Smooth muscle cell (in vitro differentiated cells): ENCODE results near the gene PPIP5K1. TPM values are rescaled to one million over a fixed set of nuclear protein-coding genes. Genes with fewer than 3 reads are reported as not detected.

Source experiments
- DNase-seq: peaks from one replicate; lab custom pipeline; 2025; ENCODE audit not compliant: unreplicated experiment; lab: John Stamatoyannopoulos, UW
- H2AFZ ChIP-seq: fragments of 200-600 bp; sonication (generic); 2 replicates; pipeline ENCODE4 v1.6.0; 2016; ENCODE audit warnings: antibody characterized with exemption, low read depth, mild to moderate bottlenecking
- H3F3A ChIP-seq: fragments of 200-600 bp; sonication (generic); 2 replicates; pipeline ENCODE4 v1.6.0; 2017; ENCODE audit warnings: antibody characterized with exemption, low read depth
- H3K27ac ChIP-seq: fragments of 200-600 bp; sonication (generic); 2 replicates; pipeline ENCODE4 v1.5.1; 2016; ENCODE audit warnings: low read depth, mild to moderate bottlenecking
- H3K27me3 ChIP-seq: fragments of 200-600 bp; sonication (generic); 2 replicates; pipeline ENCODE4 v1.6.1; 2016; ENCODE audit warnings: low read depth, mild to moderate bottlenecking
- H3K36me3 ChIP-seq: fragments of 200-600 bp; sonication (generic); 2 replicates; pipeline ENCODE4 v1.5.1; 2016; ENCODE audit warnings: low read depth
- H3K4me1 ChIP-seq: fragments of 200-600 bp; sonication (generic); 2 replicates; pipeline ENCODE4 v1.5.1; 2016; ENCODE audit warnings: low read depth
- H3K4me2 ChIP-seq: fragments of 200-600 bp; sonication (generic); 2 replicates; pipeline ENCODE4 v1.6.0; 2016; ENCODE audit warnings: mild to moderate bottlenecking
- H3K4me3 ChIP-seq: fragments of 200-600 bp; sonication (generic); 2 replicates; pipeline ENCODE4 v1.5.1; 2016; ENCODE audit warnings: mild to moderate bottlenecking
- H3K79me2 ChIP-seq: fragments of 200-600 bp; sonication (generic); 2 replicates; pipeline ENCODE4 v1.6.0; 2016; ENCODE audit warnings: low read depth, mild to moderate bottlenecking
- H3K9ac ChIP-seq: fragments of 200-600 bp; sonication (generic); 2 replicates; pipeline ENCODE4 v1.6.0; 2016; ENCODE audit warnings: low read depth
- H3K9me3 ChIP-seq: fragments of 200-600 bp; sonication (generic); replicated peaks from 2 replicates; pipeline ENCODE4 v1.5.1; 2016; ENCODE audit warnings: low read depth
- H4K20me1 ChIP-seq: fragments of 200-600 bp; sonication (generic); 2 replicates; pipeline ENCODE4 v1.6.0; 2016; ENCODE audit warnings: low read depth
- CTCF ChIP-seq: fragments of 200-600 bp; sonication (generic); IDR thresholded peaks from 2 replicates; pipeline ENCODE4 v1.5.1; 2017; ENCODE audit warnings: borderline replicate concordance, mild to moderate bottlenecking, antibody characterized with exemption; ENCODE audit not compliant: insufficient read depth, poor library complexity, severe bottlenecking
- WGBS: methylation state at CpG from one replicate; pipeline ENCODE4 v1.1.7; 2016; ENCODE audit warnings: low lambda C conversion rate; 5-methylcytosine and 5-hydroxymethylcytosine counted together
- polyA plus RNA-seq: library from polyadenylated mRNA; unstranded; fragments of >200 nt; fragmentation: Nextera tagmentation; extraction: Ambion mirVana; gene quantifications from 2 replicates; pipeline ENCODE4 v1.2.1, GENCODE V29; 2016
- small RNA-seq: library from RNA; depleted of rRNA; stranded (forward); fragments of <200 nt; gene quantifications from one replicate; pipeline ENCODE3, GENCODE V24; 2014
- total RNA-seq: library from RNA; depleted of rRNA; stranded (reverse); fragments of >200 nt; gene quantifications from 2 replicates; pipeline ENCODE4 v1.2.3, GENCODE V29; 2014

PPIP5K1 gene
- total and polyA plus RNA-seq, 2 experiments from 2014 or later = 4.8 to 14.5 TPM

- Histone ChIP-seq H3K4me2 (no peak overlapping the region), H3K36me3 (no peaks in the 10 kb centered on the region)
Measured at GRCh38 chr15:43487271-43487895, 102.6 kb downstream of the PPIP5K1 start.

GRCh38 chr15:43484455-43484854 is 105.6 kb downstream of the PPIP5K1 start:
- WGBS = 85% methylated on average over 2 of the region's 2 CpGs
- no peak overlapping the region for H3K4me3 ChIP-seq
- H3K9ac ChIP-seq = no peak overlapping the region
- no peak overlapping the region for H3K4me2 ChIP-seq
- H3K4me1 ChIP-seq = no peaks in the 10 kb centered on the region
- H3K27ac ChIP-seq = peak overlapping the region; percentile 24
- peaks cover 10% of the 10 kb centered on the region for H3K36me3 ChIP-seq
- H3K9me3 ChIP-seq = no peaks in the 10 kb centered on the region
- H2AFZ ChIP-seq = no peak overlapping the region
- no peak for DNase-seq
- no peaks in the 10 kb centered on the region for H3K27me3 ChIP-seq
- no peak for TF ChIP-seq CTCF
- peaks cover 57% of the 10 kb centered on the region for H3K79me2 ChIP-seq
- H4K20me1 ChIP-seq = peaks cover 95% of the 10 kb centered on the region
- H3F3A ChIP-seq = no peaks in the 10 kb centered on the region

More at GRCh38 chr15:43487271-43487895, 102.6 kb downstream of the PPIP5K1 start:
- H3K27ac ChIP-seq = no peak overlapping the region
- no peaks in the 10 kb centered on the region for H3K27me3 ChIP-seq
- no peaks in the 10 kb centered on the region for H3K9me3 ChIP-seq
- whole genome bisulfite sequencing = 96% methylated on average over 6 of the region's 6 CpGs
- peaks cover 69% of the 10 kb centered on the region for H3K79me2 ChIP-seq
- H4K20me1 ChIP-seq = peaks cover 74% of the 10 kb centered on the region
- no peak overlapping the region for H3K9ac ChIP-seq
- H2AFZ ChIP-seq = no peak overlapping the region
- no peak overlapping the region for H3K4me3 ChIP-seq
- no peaks in the 10 kb centered on the region for H3F3A ChIP-seq
- no peak for TF ChIP-seq CTCF
- no peak for DNase-seq
- no peaks in the 10 kb centered on the region for H3K4me1 ChIP-seq

Small RNA genes lying within 50 kb of the gene (small RNA-seq; reads per million reads assigned to genes)
- gene RNU6-554P (not detected), gene RNU6-610P (not detected)

Other genes starting within 250 kb of the PPIP5K1 start
- 10.9 and 20.9 TPM in 2 replicates for gene ZSCAN29, start 219.2 kb downstream of the PPIP5K1 start, total RNA-seq
- gene ZSCAN29, start 219.2 kb downstream of the PPIP5K1 start, polyA plus RNA-seq = 6.3 and 11.6 TPM in 2 replicates
- 5.9 and 11.4 TPM in 2 replicates for gene TUBGCP4, start 219.1 kb downstream of the PPIP5K1 start, total RNA-seq
- gene TUBGCP4, start 219.1 kb downstream of the PPIP5K1 start, polyA plus RNA-seq = 9.0 and 10.2 TPM in 2 replicates
- gene TP53BP1, start 97.1 kb downstream of the PPIP5K1 start, total RNA-seq = 41.5 and 52.0 TPM in 2 replicates
- 19.9 and 24.1 TPM in 2 replicates for gene TP53BP1, start 97.1 kb downstream of the PPIP5K1 start, polyA plus RNA-seq
- 25.9 and 27.1 TPM in 2 replicates for gene MAP1A, start 72.6 kb downstream of the PPIP5K1 start, total RNA-seq
- gene MAP1A, start 72.6 kb downstream of the PPIP5K1 start, polyA plus RNA-seq = 14.6 and 15.7 TPM in 2 replicates
- 0.27 and 7.2 TPM in 2 replicates for gene CKMT1B, start 3.8 kb upstream of the PPIP5K1 start, total RNA-seq
- not detected in 2 replicates for gene CKMT1B, start 3.8 kb upstream of the PPIP5K1 start, polyA plus RNA-seq
- 0.31 and 0.49 TPM in 2 replicates for gene STRC, start 28.6 kb upstream of the PPIP5K1 start, total RNA-seq
- 0.75 and 1.2 TPM in 2 replicates for gene STRC, start 28.6 kb upstream of the PPIP5K1 start, polyA plus RNA-seq
- 1.7 and 20.7 TPM in 2 replicates for gene CATSPER2, start 58.6 kb upstream of the PPIP5K1 start, total RNA-seq
- gene CATSPER2, start 58.6 kb upstream of the PPIP5K1 start, polyA plus RNA-seq = 1.9 and 3.7 TPM in 2 replicates
- 0.40 TPM in 1 of 2 replicates, not detected in the other for gene CKMT1A, start 103.7 kb upstream of the PPIP5K1 start, total RNA-seq
- gene CKMT1A, start 103.7 kb upstream of the PPIP5K1 start, polyA plus RNA-seq = 0.66 TPM in 1 of 2 replicates, not detected in the other
- gene PDIA3, start 156.2 kb upstream of the PPIP5K1 start, total RNA-seq = 309 and 390 TPM in 2 replicates
- gene PDIA3, start 156.2 kb upstream of the PPIP5K1 start, polyA plus RNA-seq = 907 and 1,212 TPM in 2 replicates
- gene ELL3, start 186.8 kb upstream of the PPIP5K1 start, total RNA-seq = 1.1 and 3.7 TPM in 2 replicates
- 0.25 and 3.2 TPM in 2 replicates for gene ELL3, start 186.8 kb upstream of the PPIP5K1 start, polyA plus RNA-seq
- gene SERF2, start 202.1 kb upstream of the PPIP5K1 start, total RNA-seq = 1,247 and 1,277 TPM in 2 replicates
- gene SERF2, start 202.1 kb upstream of the PPIP5K1 start, polyA plus RNA-seq = 2,168 and 2,420 TPM in 2 replicates
- not detected in 2 replicates for gene SERINC4, start 210.0 kb upstream of the PPIP5K1 start, total RNA-seq
- 0.17 TPM in 1 of 2 replicates, not detected in the other for gene SERINC4, start 210.0 kb upstream of the PPIP5K1 start, polyA plus RNA-seq
- gene HYPK, start 210.4 kb upstream of the PPIP5K1 start, total RNA-seq = 14.6 and 14.7 TPM in 2 replicates
- 7.3 and 20.2 TPM in 2 replicates for gene HYPK, start 210.4 kb upstream of the PPIP5K1 start, polyA plus RNA-seq
- 34.9 and 43.3 TPM in 2 replicates for gene MFAP1, start 234.5 kb upstream of the PPIP5K1 start, total RNA-seq
- gene MFAP1, start 234.5 kb upstream of the PPIP5K1 start, polyA plus RNA-seq = 37.9 and 41.2 TPM in 2 replicates
- 9.8 and 19.7 TPM in 2 replicates for gene WDR76, start 236.8 kb upstream of the PPIP5K1 start, total RNA-seq
- gene WDR76, start 236.8 kb upstream of the PPIP5K1 start, polyA plus RNA-seq = 3.4 and 3.9 TPM in 2 replicates